ENCODE data around the gene LINC00237. TPM values are rescaled to one million over a fixed set of nuclear protein-coding genes. Genes with fewer than 3 reads are reported as not detected.

LINC00237 gene
- total RNA-seq, 3 donors from 2014 or later (not counting 1 experiment from before 2014, with no cell fraction given): not detected

- 45% methylated on average over 13 of the region's 14 CpGs for WGBS (ENCODE audit: insufficient coverage)
- H3K9me3 Mint-ChIP-seq: no peaks in the 10 kb centered on the region
- ATAC-seq (no peak), DNase-seq (no peak)
- H3K27me3 Mint-ChIP-seq (ENCODE audit: low read depth in 2 of 2): peaks cover 57 to 79% of the 10 kb centered on the region in 2 donors
- TF ChIP-seq, protein P1, sequence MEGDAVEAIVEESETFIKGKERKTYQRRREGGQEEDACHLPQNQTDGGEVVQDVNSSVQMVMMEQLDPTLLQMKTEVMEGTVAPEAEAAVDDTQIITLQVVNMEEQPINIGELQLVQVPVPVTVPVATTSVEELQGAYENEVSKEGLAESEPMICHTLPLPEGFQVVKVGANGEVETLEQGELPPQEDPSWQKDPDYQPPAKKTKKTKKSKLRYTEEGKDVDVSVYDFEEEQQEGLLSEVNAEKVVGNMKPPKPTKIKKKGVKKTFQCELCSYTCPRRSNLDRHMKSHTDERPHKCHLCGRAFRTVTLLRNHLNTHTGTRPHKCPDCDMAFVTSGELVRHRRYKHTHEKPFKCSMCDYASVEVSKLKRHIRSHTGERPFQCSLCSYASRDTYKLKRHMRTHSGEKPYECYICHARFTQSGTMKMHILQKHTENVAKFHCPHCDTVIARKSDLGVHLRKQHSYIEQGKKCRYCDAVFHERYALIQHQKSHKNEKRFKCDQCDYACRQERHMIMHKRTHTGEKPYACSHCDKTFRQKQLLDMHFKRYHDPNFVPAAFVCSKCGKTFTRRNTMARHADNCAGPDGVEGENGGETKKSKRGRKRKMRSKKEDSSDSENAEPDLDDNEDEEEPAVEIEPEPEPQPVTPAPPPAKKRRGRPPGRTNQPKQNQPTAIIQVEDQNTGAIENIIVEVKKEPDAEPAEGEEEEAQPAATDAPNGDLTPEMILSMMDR (IDR thresholded peaks at IDR 0.05): no peak
- Histone ChIP-seq H3K4me1 (ENCODE audit: control insufficient read depth, insufficient read depth, low read length) (no peaks in the 10 kb centered on the region), H3K27me3 (ENCODE audit: control insufficient read depth, insufficient read depth, low read length) (peaks cover 24% of the 10 kb centered on the region), H3K4me3 (ENCODE audit: low read length) (no peak overlapping the region), H3K36me3 (ENCODE audit: control insufficient read depth, insufficient read depth, low read length) (no peaks in the 10 kb centered on the region), H3K9me3 (ENCODE audit: control insufficient read depth, insufficient read depth, low read length) (no peaks in the 10 kb centered on the region), H3K27ac (ENCODE audit: low read length) (no peak overlapping the region)
- no peak overlapping the region for H3K27ac Mint-ChIP-seq
- H3K36me3 Mint-ChIP-seq: no peaks in the 10 kb centered on the region
- no peak overlapping the region for H3K4me3 Mint-ChIP-seq
- H3K4me1 Mint-ChIP-seq: no peaks in the 10 kb centered on the region
- intact Hi-C loops (cut with micrococcal nuclease): no loop called here
Observed at GRCh38 chr20:21090111-21090618, 16.0 kb downstream of the LINC00237 start.

- no peak for ATAC-seq
- Histone ChIP-seq H3K9me3 (ENCODE audit: control insufficient read depth, insufficient read depth, low read length) (no peaks in the 10 kb centered on the region), H3K4me3 (ENCODE audit: low read length) (no peak overlapping the region), H3K4me1 (ENCODE audit: control insufficient read depth, insufficient read depth, low read length) (no peaks in the 10 kb centered on the region), H3K36me3 (ENCODE audit: control insufficient read depth, insufficient read depth, low read length) (no peaks in the 10 kb centered on the region), H3K27me3 (ENCODE audit: control insufficient read depth, insufficient read depth, low read length) (peaks cover 24% of the 10 kb centered on the region), H3K27ac (ENCODE audit: low read length) (no peak overlapping the region)
- intact Hi-C loops (cut with micrococcal nuclease): no loop called here
- H3K27ac Mint-ChIP-seq: no peak overlapping the region
- H3K27me3 Mint-ChIP-seq (ENCODE audit: low read depth in 2 of 2): peaks cover 59 to 73% of the 10 kb centered on the region in 2 donors
- no peak overlapping the region for H3K4me3 Mint-ChIP-seq
- H3K4me1 Mint-ChIP-seq: no peaks in the 10 kb centered on the region
- H3K9me3 Mint-ChIP-seq: no peaks in the 10 kb centered on the region
- TF ChIP-seq, protein P1 (IDR thresholded peaks at IDR 0.05): no peak
- no peak for DNase-seq
- no peaks in the 10 kb centered on the region for H3K36me3 Mint-ChIP-seq
- 65% methylated on average over 7 of the region's 8 CpGs for WGBS (ENCODE audit: insufficient coverage)
Observed at GRCh38 chr20:21089391-21089790, 16.8 kb downstream of the LINC00237 start.

GRCh38 chr20:21087862-21088540 is 18.2 kb downstream of the LINC00237 start:
- no peak overlapping the region for H3K4me3 Mint-ChIP-seq
- H3K36me3 ChIP-seq (ENCODE audit: control insufficient read depth, insufficient read depth, low read length): no peaks in the 10 kb centered on the region
- no peaks in the 10 kb centered on the region for H3K9me3 ChIP-seq (ENCODE audit: control insufficient read depth, insufficient read depth, low read length)
- H3K4me3 ChIP-seq (ENCODE audit: low read length): no peak overlapping the region
- no peaks in the 10 kb centered on the region for H3K4me1 Mint-ChIP-seq
- no peaks in the 10 kb centered on the region for H3K36me3 Mint-ChIP-seq
- H3K9me3 Mint-ChIP-seq: no peaks in the 10 kb centered on the region
- H3K27ac Mint-ChIP-seq: no peak overlapping the region
- WGBS (ENCODE audit: insufficient coverage): 86% methylated on average over 8 of the region's 9 CpGs
- no peak overlapping the region for H3K27ac ChIP-seq (ENCODE audit: low read length)
- TF ChIP-seq, protein P1 (IDR thresholded peaks at IDR 0.05): no peak
- peaks cover 53 to 59% of the 10 kb centered on the region in 2 donors for H3K27me3 Mint-ChIP-seq (ENCODE audit: low read depth in 2 of 2)
- DNase-seq: no peak
- ATAC-seq: no peak
- H3K27me3 ChIP-seq (ENCODE audit: control insufficient read depth, insufficient read depth, low read length): peaks cover 23% of the 10 kb centered on the region
- H3K4me1 ChIP-seq (ENCODE audit: control insufficient read depth, insufficient read depth, low read length): no peaks in the 10 kb centered on the region
- intact Hi-C loops (cut with micrococcal nuclease): no loop called here
